Suprapubic skin (tissue), 4 donors: ENCODE results near the gene CEP83.

Experiments
- POLR2A ChIP-seq, 2 donors: fragments of 450-650 bp; IDR thresholded peaks; one replicate each; pipeline ENCODE4 v1.6.1; 2017; ENCODE audit warnings: antibody characterized with exemption in 2 of 2, mild to moderate bottlenecking in 2 of 2, moderate library complexity in 2 of 2
- POLR2AphosphoS5 ChIP-seq, 3 donors: sonication (generic); formaldehyde crosslinking; IDR thresholded peaks; one replicate each; pipeline ENCODE4 v1.6.1; 2017; ENCODE audit warnings: antibody characterized with exemption in 3 of 3
- TF ChIP-seq, protein P1 (sequence below), 2 donors: fragments of 200-600 bp in 1 of 2; fragments of 450-650 bp in 1 of 2; sonication (generic) in 1 of 2; IDR thresholded peaks; one replicate each; pipeline ENCODE4 v1.5.1; 2016 to 2019; ENCODE audit warnings: antibody characterized with exemption in 2 of 2, mild to moderate bottlenecking in 1 of 2, moderate library complexity in 1 of 2

DNA sequence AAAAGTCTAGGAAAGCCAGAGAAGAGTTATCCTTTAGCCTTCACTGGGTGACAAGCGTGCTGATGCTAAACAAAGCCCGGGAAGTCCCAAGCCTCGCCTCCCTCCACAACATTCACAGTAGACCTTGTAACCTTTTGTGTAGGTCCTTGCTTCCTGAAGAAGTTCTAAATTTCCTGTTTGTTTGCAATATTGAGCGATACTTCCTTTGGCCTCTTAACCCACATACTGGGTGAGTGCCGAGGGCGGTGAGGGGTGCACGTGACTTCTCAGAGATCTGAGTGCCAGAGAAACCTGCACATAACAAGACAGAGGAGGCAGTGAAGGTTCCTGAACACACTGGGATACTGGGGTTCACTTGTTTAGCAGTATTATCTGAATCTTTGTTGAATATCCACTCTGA is 177.0 kb downstream of the CEP83 start:
- TF ChIP-seq, protein P1, sequence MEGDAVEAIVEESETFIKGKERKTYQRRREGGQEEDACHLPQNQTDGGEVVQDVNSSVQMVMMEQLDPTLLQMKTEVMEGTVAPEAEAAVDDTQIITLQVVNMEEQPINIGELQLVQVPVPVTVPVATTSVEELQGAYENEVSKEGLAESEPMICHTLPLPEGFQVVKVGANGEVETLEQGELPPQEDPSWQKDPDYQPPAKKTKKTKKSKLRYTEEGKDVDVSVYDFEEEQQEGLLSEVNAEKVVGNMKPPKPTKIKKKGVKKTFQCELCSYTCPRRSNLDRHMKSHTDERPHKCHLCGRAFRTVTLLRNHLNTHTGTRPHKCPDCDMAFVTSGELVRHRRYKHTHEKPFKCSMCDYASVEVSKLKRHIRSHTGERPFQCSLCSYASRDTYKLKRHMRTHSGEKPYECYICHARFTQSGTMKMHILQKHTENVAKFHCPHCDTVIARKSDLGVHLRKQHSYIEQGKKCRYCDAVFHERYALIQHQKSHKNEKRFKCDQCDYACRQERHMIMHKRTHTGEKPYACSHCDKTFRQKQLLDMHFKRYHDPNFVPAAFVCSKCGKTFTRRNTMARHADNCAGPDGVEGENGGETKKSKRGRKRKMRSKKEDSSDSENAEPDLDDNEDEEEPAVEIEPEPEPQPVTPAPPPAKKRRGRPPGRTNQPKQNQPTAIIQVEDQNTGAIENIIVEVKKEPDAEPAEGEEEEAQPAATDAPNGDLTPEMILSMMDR (IDR thresholded peaks at IDR 0.05), result no peak
- no peak for TF ChIP-seq POLR2A (IDR thresholded peaks at IDR 0.05)
- no peak for TF ChIP-seq POLR2AphosphoS5 (IDR thresholded peaks at IDR 0.05)
